DMS 273 treated with DMSO at 0.1 percent for 48 hours (cell line): ENCODE data around the gene DHX38.
"Not testable (repeated sequence)": the region's sequence is repeated elsewhere in the genome, so short reads cannot be mapped to it uniquely, and the experiment has no call there.

Source experiments
- DNase-seq: peaks from one replicate; lab custom pipeline; 2025; lab: John Stamatoyannopoulos, UW

DHX38 gene

GRCh38 chr16:72093448-72094265 lies at the start of gene DHX38, which contains the start of gene TXNL4B:
Gene DHX38 (plus strand): TSS chr16:72093847. CDS start chr16:72096158, 2,311 bp downstream.
Gene TXNL4B (minus strand): TSS chr16:72093620. CDS start chr16:72090749, 2,871 bp downstream.
- DNase-seq = peak; percentile 99

- DNase-seq = no peak
Measured at GRCh38 chr16:72044296-72044695, 49.4 kb upstream of the DHX38 start.

DNA sequence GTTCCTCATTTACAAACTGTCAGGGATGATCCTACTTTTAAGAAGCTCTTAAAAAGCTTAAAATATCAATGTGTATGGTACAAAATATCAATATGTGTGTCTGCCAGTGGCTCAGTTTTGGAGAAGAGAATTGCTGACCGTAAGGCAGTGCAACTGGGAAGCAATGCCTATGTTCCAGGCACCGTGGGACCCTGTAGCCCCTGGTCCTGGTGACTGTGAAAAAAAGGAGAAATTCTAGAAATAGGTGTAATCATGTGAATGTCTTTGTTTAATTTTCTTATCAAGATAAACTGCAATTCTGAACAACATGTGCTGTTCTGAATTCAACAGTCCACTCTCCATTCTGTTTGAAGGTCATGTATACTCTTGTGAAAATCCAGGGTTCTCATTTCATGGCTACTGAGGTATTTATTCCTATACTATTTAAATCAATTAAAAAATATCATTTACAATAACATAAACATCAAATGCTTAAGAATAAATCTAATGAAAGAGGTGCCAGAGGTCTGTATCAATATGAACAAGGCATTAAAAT lies 48.8 kb upstream of the DHX38 start:
- no peak for DNase-seq

- DNase-seq = no peak
Measured at GRCh38 chr16:72049110-72049509, 44.5 kb upstream of the DHX38 start.

DNA sequence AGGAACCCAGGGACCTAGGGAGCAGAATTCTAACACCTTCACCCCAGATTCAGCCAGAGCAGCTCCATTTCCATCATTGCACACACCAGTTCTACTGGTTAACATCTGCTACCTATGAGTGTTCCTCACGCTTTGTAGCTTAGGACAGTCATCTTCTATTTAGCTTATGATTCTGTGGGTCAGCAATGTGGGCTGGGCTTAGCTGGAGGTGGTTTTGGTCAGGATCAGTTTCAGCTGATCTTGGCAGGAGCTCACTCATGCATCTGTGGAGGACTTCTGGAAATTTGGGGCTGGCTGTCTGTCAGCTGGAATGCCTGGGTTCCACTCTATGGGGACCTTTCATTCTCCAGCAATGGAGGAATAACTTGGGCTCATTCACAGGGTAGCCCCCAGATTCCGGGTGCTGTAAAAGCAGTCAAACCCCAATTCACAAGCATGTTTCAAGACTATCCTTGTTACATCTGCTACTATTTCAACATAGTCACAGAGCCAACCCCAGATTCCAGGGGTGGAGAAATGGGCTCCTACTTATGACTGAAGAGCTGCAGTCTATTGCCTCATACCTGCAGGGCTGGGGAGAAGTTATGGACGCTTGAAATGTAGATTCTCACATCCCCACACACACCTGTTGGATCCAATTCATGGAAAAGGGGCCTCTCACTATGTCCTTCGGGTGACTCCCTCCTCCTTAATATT lies 42.7 kb upstream of the DHX38 start:
- DNase-seq = no peak

DNA sequence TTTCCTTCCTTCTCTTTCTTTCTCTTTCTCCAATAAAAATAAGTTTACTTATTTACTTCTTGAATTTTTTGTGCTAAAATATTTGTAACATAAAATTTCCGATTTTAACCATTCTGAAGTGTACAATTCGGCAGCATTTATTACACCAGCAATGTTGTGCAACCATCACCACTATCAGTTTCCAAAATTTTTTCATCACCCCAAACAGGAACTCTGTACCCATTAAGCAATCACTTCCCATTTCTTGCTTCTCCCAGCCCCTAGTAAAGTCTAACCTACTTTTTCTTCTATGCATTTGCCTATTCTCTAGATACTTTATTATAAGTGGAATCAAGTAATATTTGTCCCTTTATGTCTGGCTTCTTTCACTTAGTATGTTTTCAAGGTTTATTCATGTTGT lies 41.8 kb upstream of the DHX38 start:
- DNase-seq = no peak

- DNase-seq = not testable (repeated sequence)
Measured at GRCh38 chr16:72054254-72054847, 39.3 kb upstream of the DHX38 start, which contains the start of gene HP. Gene HP (plus strand): TSS chr16:72054505. CDS start chr16:72054653, 148 bp downstream.

- DNase-seq = no peak
Measured at GRCh38 chr16:72055911-72056310, 37.7 kb upstream of the DHX38 start.

GRCh38 chr16:72057313-72057712 lies 36.3 kb upstream of the DHX38 start:
- DNase-seq = not testable (repeated sequence)

GRCh38 chr16:72059060-72059459 lies 34.6 kb upstream of the DHX38 start:
- not testable (repeated sequence) for DNase-seq

GRCh38 chr16:72060405-72060804 lies 33.2 kb upstream of the DHX38 start:
- no peak for DNase-seq

DNA sequence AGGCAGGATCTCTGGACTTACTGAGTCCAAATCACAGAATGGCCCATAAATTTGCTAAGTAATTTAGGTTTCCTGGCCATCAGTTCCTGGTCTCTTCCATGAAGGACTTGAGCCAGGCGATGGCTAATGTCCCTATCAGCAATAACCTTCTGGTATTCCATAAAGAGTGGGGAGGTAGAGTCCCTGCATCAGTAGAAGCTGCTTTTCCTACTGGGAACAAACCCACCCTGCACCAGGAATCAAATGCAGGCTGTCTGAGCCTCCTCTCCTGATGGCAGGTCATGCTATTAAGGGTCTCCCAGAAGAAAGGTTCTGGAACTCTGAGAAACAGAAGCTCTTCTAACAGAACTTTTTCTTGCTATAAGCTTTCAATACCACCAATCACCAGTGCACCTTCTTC lies 32.1 kb upstream of the DHX38 start:
- no peak for DNase-seq

GRCh38 chr16:72064361-72064894 lies 29.2 kb upstream of the DHX38 start:
- no peak for DNase-seq

GRCh38 chr16:72066747-72067146 lies 26.9 kb upstream of the DHX38 start:
- no peak for DNase-seq

DNA sequence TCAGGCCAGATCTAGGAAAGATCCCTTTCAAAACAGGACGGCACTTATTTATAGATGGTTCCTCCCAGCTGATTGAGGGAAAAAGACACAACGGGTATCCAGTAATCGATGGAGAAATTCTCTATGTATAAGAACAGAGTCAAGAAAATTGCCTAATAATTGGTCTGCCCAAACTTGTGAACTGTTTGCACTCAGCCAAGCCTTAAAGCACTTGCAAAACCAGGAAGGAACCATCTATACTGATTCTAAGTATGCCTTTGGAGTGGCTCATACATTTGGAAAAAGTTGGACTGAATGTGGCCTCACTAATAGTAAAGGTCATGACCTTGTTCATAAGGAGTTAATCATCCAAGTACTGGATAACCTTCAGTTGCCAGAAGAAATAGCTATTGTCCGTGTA lies 24.7 kb upstream of the DHX38 start:
- DNase-seq = no peak

DNA sequence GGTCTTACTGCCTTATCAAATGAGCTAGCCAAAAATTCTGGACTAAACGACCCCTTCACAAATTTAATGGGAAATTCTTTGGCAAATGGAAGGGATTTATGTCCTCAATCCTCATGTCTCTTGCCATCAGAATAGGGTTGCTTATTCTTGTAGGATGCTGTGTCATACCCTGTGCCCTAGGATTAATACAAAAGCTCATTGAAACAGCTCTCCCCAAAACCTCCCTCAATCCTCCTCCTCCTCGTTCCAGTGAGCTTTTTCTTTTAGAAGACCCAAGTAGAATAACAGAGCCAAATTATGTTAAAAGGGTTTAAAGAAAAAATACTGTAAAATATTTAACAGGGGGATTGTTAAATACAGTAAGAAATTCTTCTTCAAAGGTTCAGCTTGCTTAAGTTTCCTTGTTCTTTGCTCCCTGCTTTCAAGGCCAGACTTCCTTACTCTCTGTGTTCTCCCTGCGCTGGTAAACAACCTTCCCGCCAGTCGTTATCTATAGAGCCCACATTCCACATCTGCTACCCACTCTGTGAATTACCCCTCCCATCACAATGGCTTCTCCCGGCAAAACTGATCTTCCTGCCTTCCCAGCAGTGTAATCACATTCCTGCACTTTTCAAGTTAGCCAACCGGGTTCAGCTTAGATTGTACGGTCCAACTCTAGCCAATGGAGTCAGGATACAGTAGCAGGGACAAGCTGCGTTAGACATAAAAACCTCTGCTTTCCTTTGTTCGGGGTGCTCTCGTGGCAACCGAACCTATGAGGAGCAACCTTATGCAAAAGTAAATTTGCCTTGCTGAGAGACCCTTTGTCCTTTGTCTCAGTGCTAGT lies 20.9 kb upstream of the DHX38 start:
- DNase-seq = no peak

DNA sequence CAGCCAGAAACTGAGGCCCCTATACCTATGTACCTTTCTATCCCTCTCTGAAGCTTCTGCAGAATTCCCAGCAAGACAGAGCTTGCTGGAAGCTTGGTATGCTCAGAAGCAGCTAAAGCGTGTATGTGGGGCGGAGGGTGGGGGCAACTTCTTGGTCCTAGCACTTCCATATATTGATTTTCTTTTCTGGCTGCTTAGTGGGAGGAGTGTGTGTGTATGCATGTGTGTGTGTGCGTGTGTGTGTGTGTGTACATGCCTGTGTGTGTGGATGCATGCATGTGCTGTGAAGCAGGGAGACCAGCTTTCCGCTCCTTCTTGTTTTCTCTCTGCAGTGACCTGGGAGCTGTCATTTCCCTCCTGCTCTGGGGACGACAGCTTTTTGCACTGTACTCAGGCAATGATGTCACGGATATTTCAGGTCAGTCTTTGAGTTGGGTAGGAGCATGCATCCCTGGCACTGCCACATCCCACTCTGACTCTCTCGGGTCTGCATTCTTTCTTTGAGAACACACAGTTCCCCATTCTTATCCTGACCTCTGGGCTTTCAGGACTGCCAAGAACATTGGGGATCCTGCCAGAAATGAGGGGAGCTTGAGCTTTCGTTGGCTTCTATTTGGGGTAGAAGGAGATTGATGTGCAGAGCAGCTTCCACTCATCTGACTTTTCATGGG lies 20.0 kb upstream of the DHX38 start:
- no peak for DNase-seq

DNA sequence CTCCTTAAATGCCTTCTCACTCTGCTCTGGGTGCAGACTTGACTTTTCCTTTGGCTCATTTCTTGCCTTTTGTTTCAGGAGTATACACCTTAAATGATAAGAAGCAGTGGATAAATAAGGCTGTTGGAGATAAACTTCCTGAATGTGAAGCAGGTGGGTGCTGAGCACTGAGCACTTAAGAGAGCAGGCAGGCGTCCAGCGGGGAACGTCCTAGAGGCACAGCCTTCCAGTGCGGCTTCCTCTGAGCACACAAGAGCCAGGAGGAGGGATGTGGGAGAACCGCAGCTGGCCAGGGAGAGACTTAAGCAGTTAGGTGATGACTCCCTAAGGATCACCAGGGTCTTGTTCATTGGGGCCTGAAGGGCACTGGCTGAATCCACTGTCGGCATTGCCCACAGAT lies 18.6 kb upstream of the DHX38 start:
- not testable (repeated sequence) for DNase-seq

GRCh38 chr16:72076991-72077706 lies 16.5 kb upstream of the DHX38 start:
- not testable (repeated sequence) for DNase-seq

- no peak for DNase-seq
Measured at GRCh38 chr16:72083778-72084404, 9.8 kb upstream of the DHX38 start.
